Cortex of kidney (tissue), 1 donor: ENCODE results near the gene CD74.
"Not testable (repeated sequence)": the region's sequence is repeated elsewhere in the genome, so short reads cannot be mapped to it uniquely, and the experiment has no call there.

Experiments used
- DNase-seq: peaks from one replicate; lab custom pipeline; 2025; lab: John Stamatoyannopoulos, UW

CD74 gene

DNA sequence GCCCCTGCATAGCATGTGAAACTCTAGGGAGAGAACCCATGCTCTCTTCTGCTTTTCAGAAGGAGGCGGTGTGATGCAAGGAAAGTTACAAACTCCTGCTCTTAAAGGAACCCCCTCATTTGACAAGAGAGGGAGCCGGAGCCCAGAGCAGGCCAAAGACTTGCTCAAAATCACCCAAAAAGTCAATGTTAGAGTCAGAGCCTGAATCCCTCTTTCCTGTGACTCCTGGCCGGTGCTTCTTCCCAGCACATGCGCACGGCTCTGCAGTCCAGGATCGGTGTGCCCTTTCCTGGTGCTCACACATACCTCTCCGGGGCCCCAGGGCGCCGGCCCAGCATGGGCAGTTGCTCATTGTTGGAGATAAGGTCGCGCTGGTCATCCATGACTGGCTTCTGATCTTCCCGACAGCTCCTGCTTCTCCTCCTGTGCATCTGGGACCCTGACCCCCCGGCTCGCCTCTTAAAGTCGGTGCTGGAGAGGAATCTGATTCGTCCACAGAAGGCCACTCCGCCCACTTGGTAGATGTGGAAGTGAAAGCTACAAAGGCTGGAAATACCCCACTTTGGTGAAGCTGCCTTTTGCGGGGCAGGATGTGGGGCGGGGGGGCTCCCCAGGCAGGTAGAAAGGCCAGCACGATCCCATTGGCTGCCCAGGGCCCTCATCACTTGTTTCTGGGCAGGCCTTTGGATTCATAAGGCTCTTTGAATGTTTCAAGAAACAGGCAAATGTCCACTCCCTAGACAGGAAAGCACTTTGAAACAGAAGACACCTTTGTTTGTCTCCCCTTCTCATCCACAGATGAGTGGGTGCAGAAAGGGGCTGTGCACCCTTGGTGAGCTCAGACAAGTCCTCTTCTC is at the start of gene CD74:
Gene CD74, minus strand, starts transcription at position 592 of the 857 bp plus-strand sequence. Its CDS starts 161 bp downstream, at position 431.
- DNase-seq, result no peak

DNA sequence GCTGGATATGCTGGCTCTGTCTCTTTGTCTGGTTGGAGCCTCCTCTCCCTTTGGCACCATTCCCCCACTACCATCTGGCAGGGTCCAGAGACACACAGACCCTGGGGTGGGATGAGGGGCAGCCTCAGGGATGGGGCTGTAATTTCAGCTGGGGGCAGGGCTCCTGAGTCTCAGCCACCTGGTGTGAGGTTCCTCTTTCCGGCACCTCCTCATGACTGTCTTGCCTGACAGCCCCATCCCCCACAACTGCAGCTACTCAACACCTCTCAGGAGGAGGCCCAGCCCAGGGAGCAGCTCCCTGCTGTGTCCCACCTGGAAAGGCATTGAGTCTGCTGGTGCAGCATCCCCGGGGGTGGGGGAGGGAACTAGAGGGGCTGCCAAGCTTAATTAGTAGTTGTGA is 48.5 kb upstream of the CD74 start:
- no peak for DNase-seq

DNA sequence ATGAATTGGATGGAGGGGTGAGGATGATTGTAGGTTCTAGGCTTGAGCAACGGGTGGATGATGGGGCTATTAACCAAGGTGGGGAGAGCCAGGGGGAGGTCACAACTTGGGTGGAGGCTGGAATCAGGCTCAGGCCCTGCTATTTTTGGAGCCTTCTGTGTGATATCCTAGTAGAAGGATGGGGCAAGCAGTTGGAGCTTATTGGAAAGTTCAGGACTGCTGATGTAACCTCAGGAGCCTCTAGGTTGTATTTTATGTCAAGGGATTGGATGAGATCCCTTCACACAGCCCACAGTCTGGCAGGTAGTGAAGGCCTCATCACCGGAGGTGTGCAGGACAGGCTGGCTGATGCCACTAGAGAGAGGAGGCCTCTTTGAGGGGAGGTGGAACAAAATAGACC is 48.1 kb upstream of the CD74 start:
- no peak for DNase-seq

DNA sequence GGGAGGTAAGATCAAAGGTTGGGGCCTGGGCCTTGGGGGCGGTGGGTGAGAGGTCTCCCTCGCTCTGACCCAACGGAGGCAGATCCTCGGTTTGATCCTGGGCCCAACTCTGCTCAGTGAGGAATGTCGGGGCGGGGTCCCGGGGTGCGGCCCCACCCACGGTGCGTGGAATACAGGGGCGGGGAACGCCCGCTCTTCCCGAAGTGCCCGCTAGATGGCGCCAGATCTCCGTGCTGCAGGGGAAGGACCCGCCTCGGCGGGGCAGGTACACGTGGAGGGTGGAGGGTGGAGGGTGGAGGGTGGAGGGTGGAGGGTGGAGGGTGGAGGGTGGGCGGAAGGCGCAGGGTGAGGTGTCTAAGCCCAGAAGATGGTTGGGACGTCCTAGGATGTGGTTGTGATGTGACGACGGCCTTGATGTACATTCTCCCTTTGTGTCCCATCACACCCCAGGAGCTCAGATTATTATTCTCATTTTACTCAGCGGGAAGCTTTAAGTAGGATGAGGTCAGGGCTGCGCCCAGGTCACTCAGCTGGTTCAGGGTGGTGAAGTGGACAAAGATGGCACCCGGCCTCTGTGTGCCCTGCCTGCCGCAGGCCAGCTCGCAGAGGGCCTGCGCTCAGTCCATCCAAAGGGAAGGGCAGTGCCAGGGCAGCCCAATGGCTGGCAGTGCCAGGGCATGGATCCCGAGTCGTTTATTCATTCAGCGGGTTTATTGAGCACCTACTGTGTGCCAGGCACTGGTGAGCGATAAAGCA is 46.3 kb upstream of the CD74 start:
- no peak for DNase-seq

DNA sequence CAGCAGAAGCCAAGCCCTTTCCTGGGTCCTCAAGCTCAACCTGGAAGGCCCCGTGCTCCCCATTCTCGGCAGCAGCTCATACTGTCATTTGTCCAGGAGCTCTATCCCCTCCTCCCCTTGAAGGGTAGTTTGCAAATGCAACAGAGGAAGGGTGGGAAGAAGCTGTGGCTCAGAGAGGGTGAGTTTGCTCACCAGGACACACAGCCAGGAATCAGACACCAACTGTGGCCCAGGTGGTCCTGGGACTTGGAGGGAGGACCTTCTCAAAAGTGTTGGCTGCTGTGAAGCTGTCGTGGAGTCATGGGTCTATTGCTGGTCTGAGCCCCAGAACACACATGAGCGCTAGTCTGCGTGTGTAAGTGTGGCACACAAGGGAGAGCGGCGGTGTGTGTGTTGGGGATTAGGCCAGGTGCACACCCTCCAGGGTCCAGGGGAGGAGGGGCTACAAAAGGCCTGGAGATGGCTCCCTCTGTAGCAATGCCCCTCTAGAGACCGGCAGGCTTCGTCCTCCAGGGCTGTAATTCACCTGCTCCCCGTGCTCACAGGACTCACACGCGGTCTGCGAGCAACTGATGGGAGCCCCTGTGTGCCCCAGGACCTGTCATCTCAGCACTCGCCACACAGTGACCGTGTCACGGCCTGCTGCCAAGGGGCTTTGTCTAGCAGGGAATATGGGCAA is 45.0 kb upstream of the CD74 start:
- DNase-seq, result no peak

DNA sequence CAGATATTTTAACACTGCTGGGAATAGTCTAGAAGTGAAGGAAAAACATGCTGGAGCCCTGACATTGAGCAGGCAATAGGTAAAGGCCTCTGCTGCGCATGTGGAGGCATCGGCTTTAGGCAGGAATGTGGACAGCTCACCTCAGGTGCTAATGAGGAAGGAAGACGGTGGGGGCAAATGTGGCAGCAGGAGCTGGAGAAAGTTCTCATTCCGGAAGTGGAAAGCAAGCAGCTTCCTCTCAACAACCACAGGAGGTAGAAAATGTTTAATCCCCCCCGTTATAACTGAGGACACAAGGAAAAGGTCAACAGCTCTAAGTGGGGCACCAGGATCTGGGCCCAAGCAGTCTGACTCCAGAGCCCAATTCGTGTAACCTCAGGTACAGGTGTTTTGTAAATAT is 44.4 kb upstream of the CD74 start:
- DNase-seq, result no peak

DNA sequence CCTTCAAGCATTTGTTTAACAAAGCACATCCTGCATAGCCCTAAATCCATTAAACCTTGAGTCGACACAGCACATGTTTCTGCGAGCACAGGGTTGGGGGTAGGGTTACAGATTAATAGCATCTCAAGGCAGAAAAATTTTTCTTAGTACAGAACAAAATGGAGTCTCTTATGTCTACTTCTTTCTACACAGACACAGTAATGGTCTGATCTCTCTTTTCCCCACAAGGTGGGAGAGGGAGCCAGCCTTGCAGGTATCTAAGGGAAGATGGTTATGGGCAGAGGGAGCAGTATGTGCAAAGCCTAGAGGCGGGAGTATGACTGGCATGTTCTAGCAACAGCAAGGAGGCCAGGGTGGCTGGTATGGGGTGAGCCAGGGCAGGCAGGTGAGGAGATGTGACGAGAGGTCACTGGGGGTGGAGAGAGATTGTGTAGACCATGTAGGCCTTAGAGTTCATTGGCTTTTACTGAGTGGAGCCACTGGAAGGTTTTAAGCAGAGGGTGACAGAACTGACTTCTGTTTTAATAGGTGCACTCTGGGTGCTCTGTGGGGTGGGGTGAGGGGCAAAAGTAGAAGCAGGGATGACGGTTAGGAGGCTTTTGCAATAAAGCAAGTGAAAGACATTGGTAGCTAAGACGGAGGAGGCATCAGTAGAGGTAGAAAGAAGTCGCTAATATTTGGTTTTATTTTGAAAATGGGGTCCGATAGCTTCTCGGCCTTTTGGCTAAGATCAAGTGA is 42.0 kb upstream of the CD74 start:
- DNase-seq, result no peak

DNA sequence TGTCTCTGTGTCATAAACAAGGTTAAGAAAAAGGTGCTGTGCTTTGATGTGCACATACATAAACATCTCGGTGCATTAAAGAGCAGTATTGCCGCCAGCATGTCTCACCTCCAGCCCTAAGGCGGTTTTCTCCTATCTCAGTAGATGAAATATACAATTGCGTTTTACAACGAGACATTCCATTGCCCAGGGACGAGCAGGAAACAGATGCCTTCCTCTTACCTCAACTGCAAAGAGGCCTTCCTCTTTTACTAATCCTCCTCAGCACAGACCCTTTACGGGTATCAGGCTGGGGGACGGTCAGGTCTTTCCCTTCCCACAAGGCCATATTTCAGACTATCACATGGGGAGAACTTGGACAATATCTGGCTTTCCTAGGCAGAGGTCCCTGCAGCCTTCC is 41.3 kb upstream of the CD74 start:
- DNase-seq, result not testable (repeated sequence)

DNA sequence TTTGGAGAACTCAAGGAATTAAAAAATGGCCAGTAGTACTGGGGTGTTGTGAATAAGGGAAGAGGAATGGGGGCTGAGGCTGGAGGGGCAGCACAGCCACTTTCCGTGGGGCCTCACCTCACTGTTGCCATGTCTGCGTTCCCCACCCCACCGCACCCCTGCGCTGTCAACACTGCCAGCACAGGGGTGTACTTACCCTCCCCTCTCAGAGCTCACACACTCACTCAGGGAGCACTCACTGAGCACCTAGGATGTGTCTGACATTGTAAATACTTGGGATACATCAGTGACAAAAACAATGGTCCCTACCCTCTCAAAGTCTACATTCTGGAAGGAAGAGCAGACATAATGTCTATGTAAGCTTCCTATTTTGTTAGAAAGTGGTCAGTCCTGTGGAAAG is 40.2 kb upstream of the CD74 start:
- no peak for DNase-seq

DNA sequence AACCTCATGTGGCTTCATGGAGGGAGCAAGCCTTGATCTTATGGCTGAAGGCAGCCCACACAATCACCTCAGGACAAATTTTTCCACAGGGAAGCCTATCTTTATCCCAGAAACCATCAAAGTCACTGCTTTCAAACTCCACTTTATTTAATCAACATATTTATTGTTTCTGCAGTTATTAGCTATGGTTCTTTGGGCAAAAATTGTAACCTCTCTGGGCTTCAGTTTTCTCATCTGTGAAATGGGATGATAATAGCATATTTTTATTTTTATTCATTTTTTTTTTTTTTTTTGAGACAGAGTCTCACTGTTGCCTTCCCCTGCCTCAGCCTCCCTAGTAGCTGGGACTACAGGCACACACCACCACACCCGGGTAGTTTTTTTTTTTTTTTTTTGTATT is 38.9 kb upstream of the CD74 start:
- no peak for DNase-seq

DNA sequence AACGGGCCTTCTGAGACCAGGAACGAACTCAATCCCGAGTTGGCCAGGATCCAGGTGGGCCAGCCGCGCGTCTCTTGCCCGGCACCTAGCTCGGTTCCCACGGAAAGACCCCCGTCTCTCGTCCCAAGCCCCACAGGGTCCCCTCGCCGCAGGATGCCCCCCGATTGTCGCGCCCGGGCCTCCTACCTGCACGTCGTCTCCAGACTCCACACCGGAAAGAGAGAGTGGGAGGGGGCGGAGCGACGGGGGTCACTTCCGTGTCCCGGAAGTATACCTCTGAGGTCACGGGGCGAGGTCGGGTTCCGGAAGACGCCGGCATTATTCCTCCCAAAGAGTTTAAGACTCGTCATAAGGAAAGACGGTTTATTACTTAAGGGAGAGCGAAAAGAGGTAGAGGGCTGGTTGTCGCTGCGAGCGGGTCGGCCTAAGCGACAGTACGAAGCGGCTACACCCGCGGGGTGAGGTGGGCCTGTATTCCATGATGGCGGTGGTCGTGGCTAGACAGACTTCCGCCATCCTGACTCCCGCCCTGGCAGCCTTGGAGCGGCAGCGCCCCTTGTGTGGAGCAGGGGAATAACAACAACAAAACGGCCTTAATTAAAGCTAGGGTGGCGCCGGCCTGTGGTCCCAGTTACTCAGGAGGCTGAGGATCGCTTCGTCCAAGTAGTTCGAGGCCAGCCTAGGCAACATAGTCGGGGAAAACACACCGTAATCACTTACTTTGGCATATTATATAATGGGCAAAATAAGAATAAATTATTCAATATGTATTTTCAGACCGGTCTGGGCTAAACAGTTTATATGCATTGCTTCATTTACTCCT is 37.0 kb upstream of the CD74 start, which contains the start of gene RPS14:
Gene RPS14, minus strand, starts transcription at position 223 of the 823 bp plus-strand sequence. CDS start 2,006 bp downstream, outside the sequence.
- no peak for DNase-seq

DNA sequence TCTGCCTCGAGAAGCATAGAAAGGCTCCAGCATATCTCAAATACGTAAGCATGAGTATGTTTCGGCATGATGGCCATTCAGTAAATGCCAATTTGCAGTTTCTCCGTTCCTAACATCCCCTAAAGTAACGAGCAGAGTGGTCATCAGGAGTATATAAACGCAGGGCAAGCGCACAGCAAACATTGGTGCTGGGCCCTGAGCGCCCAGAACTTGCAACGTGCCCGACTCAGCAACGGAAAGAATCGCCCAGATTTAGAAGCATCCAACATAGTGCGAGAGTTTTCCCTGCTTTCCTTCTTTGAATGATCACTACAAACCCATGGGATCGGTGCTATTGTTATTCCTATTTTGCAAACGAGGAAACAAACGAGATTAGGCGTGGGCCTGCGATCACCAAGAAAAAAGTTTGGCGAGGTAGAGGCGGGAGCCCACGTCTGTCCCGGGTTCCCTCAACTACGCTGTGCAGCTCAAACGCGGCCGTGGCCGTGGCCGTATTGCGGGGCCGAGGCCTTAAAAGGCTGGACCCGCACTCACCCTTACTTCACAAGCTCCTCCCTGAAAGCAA is 36.3 kb upstream of the CD74 start:
- no peak for DNase-seq

DNA sequence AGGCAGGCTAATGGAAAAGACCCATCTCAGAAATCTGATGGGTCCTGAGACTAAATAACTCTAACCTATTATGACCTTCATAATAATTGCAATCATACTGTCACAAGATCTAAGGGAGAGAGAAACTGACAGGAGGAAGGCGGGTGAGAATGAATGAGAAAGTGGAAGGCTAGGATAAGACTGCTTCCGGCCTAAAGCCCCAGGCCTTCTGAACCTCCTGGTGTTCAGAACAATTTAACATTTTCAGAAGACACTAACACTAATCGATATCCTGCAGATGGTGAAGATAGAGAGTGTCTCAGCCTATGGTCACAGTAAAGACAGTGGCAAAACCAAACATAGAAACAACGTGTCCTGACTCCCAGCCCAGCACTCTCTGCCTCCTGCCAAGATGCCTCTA is 35.6 kb upstream of the CD74 start:
- no peak for DNase-seq

DNA sequence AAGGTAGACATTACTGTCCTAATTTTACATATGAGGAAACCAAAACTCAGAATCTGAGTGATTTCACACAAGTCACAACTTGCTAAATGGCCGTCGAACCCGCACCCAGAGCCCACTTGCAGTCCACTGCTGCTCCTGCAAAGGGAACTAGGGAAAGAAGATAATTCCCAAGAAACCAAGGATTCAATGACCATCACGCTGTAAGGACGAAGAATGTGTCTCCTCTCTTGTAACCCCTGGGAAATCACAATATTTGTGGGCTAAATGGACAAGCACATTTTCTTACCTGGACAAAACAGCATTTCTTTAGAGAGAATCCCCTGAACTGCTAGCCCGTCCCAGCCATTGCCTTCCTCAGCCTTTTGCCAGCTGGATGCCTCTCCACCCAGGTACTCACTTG is 34.5 kb upstream of the CD74 start:
- DNase-seq, result no peak

DNA sequence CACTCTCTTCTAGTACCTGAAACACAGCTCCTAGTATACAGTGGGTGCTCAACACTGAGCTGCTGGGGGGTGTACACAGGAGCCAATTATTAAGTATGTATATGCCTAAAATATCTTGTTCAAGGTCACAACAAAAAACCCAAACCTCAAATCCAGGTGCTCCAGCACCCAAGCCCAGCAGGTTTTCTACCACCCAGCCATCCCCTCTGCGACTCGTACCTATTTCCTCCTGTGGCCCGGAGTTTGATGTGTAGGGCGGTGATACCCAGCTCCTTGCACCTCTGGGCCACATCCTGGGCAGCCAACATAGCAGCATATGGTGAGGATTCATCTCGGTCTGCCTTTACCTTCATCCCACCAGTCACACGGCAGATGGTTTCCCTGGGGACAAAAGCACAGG is 33.9 kb upstream of the CD74 start:
- no peak for DNase-seq

DNA sequence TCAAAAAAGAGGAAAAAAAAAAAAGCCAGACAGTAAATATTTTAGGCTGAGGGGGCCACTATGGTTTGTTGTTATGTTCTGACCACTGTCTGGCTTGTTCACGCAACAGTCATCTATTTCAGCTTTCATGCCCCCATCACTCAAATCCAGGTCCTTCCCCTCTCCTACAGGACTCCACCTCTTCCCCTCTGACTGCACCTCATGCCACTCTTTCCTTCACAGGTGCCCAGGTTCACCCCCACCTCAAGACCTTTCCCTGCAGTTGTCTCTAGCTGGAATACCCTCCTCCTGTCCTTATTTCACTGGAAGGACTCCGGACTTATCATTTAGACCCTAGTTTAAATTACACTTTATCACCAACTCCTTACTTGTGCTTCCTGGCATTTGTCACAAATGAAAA is 33.4 kb upstream of the CD74 start:
- DNase-seq, result no peak

DNA sequence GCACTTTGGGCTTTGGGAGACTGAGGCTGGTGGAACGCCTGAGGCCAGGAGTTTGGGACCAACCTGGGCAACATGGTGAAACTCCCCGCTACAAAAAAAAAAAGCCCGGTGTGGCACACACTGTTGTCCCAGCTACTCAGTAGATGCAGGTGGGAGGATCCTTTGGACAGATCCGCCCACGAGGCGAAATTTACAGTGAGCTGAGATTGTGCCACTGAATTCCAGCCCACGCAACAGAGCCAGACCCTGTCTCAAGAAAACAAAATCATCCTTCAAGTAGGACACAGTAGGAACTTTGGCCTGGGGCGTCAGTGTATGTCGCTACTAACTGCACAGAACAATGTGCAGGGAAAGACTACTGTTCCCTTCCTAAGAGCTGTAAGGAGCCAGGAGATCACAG is 32.1 kb upstream of the CD74 start:
- DNase-seq, result no peak

DNA sequence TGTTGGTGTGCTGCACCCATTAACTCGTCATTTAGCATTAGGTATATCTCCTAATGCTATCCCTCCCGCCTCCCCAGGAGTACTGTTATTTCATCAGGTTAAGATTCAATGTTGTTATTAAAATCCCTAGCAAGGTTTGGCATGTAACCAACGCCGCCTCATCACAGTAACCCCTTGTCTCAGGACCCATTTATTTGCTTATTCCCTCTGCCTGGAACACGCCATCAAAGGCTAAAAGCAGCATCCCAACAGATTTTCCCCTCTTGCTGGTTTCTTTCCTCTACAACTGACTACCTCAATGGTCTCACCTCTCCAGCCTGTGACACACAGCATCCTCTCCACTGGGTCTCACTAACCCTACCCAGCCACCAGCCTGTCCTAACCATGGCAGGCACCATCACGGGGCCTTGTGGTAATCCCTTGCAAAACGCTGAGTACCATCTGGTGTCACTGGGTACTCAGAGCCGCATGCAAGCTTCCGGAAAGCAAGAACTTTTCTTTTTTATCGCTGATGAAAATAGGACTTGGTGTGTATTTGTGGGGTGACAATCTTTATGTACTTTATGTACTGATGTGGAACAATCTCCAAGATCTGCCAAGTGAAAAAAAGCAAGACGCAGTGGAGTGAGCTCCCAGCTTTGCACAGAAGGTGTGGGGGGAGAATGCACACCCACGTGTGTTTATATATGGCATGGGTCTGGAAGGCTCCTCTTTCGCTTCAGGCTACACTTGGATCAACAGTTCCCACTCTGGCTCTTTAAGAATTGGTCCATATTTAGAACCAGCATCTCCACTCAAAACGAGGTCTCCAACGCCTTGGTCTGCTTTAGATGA is 30.7 kb upstream of the CD74 start:
- no peak for DNase-seq

DNA sequence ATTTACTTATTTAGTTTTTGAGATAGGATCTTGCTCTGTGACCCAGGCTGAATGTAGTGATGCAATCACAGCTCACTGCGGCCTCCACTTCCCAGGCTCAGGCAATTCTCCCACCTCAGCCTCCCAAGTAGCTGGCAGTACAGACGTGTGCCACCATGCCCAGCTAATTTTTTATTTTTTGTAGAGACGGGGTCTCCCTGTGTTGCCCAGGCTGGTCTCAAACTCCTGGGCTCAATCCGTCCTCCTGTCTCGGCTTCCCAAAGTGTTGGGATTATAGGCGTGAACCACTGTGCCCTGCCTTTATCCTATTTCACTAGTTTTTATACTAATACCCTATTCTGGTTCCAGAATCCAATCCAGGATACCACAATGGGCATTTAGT is 30.0 kb upstream of the CD74 start:
- DNase-seq, result no peak
